GM04504 (cell line): ENCODE measurements around the gene KAT8.

ENCODE experiments used
- DNase-seq: peaks from one replicate; pipeline ENCODE4 v3.0.0-alpha.2; 2012; ENCODE audit warnings: low read depth

The KAT8 gene

DNA sequence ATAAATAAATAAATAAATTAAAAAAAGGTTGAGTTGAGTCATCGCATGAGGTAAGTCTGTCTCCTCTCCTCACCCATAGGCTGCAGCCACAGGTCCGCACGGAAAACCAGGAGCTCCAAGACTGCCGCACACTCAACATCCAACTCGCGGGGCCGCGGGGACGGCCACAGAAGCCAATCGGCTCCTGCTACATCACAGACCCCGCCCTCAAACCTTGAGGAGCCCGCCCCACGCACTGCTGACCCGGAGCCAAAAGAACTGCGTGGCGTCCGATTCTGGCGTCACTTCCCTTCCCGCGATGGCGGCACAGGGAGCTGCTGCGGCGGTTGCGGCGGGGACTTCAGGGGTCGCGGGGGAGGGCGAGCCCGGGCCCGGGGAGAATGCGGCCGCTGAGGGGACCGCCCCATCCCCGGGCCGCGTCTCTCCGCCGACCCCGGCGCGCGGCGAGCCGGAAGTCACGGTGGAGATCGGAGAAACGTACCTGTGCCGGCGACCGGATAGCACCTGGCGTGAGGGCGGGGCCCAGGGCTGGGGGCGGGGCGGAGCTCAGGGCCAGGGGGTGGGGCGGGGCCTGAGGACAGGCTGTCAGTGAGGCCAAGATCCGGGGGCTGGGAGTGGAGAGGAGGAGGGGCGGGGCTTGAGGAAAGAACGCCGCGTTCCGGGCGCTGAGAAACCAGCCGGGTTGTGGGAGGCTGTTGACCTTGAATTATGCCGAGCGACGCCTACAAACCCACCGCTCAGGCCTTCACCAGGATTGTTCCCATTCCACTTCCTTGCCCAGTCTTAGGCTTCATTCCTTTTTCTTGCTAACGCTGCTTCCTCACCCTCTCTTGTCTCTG lies at the start of gene KAT8:
Gene KAT8 (plus strand): TSS at position 281 of the 839 bp plus-strand sequence. CDS start 18 bp downstream, at position 299.
- peak; percentile 95 for DNase-seq

DNA sequence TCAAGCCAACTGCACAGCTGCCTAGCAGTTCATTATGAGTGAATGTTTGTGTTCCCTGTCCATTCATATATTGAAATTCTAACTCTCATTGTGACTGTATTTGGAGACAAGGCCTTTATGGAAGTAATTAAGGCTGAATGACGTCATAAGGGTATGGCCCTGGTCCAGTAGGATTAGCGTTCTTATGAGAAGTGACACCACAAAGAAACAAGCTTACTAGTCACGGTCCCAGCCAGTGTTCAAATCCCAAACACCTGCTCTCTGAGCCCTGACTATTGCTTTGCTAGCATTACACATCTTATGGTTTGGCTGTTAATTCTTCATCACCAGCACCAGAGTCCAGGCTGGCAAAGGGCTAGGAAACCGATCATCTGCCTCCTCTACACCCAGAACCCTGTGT lies 45.6 kb upstream of the KAT8 start:
- peak; percentile 88 for DNase-seq

DNA sequence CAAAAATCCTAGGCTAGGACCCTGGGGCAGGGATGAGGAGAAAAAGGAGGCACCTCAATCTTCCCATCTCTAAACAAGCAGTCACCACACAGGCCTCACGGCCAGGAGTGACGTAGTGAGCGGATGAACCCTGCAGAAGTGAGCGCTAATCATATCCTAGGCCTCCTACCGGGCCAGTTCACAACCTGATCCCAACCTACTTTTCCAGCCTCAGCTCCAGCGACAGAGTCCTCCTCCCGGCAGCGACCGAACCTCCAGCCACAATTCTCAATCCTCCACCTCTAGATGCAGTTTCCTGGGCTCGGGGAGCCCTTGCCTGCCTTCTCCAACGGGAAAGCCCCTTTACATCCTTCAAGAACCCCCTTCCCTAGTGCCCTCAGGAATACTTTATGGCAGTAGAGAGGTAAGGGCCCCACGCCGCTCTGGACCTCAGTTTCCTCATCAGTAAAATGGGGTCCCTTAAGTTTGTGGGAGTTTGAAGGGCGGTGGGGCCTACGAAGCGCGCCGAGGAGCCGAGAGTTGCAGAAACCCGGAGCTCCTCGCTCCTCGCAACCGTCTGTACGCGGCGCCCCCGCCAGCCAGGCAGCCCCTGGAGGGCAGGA lies 44.8 kb upstream of the KAT8 start:
- no peak for DNase-seq

DNA sequence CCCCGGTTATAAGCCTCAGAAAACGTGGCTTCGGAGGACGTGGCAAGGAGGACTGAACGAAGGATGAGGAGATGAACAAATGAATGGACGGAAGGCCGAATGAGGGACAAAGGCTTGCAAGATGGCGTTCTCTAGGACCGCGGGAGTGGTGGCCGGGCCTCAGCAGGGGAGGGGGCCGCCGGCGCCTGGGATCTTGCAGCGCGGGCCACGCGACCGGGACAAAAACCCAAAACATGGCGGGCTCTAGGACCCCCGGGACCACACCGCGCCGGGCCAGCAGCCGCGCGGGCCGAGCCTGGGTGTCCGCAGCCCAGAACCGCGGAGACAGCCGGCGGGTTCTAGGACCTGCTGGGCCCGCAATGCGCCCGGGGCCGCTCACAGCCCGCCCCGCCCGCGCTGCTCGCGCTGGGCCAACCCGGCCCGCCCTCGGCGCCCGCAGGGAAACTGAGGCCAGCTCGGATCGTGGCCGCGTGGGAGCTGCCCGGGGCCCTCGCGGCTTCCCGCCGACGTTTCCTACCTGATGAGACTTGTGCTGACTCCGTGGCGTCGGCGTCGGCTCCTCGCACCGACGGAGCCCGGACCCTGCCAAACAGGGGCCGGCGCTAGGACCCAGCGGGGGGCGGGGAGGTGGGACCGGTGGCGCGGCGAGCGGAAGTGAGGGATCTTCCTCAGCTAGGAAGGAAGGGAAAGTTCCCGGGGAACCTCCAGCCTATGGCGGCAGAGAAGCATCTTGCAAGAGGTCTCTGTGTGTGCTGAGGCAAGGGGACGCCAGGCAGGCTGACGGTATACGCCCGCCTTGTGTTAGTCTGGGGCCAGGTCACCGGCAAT lies 44.1 kb upstream of the KAT8 start:
- peak; percentile 77 for DNase-seq

DNA sequence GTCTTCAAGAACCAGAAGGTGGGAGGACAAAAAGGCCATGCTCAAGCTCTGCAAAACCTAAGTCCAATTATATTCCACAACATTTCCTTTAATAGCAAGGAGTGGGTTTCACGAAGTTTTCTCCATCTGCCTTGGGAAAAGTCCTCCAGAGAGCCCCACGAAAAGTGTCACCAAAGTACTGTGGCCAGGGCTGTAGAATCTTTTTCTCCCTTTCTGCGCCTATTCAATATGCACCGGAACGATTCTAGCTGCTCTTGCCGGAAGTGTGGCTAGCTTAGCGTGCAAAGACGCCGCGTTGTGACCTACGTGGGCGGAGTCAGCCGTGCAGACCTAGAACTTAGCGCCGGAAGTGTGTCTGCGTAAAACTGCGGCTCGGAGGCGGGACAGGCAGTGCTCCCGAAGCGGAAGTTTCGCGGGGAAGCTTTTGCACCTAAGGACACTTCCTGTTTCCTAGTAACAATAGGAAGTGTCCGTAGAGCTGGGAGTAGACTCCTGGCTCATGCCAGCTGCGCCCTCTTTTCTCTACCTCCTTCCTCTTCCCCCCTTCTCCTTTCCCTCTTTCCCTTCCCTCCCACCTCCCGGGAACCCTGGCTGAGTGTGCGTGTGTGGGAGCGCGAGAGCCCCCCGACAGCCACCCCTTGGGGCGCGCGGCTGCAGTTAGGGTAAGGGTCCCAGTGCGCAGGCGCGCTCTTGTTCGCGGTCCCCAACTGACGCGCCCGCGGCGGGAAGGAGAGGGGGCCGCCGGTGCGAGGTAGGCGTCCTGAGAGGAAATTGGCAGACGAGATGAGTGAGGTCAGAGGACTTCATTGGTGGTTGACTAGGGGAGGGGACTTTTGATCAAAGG lies 43.3 kb upstream of the KAT8 start, which contains the start of the genes ZNF646 and ZNF668:
Gene ZNF646 (plus strand): TSS at position 453 of the 844 bp plus-strand sequence. CDS start 1,903 bp downstream, outside the sequence.
Gene ZNF668 (minus strand): TSS at position 271 of the 844 bp plus-strand sequence. CDS start 9,781 bp downstream, outside the sequence.
- peak; percentile 98 for DNase-seq

DNA sequence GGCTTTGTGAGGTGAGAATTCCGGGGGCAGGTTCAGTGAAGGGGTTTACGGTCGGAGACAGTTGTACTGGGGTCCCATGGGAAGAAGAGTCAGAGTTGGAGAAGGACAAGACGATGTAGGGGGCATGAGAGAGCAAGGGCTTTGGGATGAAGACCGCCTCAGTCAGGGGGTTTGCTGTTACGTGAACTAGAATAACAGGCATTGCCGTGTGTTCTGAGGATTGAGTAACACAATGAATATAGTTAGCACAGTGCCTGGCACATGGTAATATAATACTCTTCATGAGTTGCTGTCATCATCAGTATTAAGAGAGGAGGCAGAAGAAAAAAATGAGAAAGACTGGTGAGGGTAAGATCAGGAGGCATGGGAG lies 42.7 kb upstream of the KAT8 start:
- DNase-seq = no peak

DNA sequence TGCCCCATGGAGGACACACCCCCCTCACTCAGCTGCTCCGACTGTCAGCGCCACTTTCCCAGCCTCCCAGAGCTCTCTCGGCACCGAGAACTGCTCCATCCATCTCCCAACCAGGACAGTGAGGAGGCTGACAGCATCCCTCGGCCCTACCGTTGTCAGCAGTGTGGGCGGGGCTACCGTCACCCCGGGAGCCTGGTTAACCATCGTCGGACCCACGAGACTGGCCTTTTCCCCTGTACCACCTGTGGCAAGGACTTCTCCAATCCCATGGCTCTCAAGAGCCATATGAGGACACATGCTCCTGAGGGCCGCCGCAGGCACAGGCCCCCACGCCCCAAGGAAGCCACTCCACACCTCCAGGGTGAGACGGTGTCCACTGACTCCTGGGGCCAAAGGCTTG lies 41.1 kb upstream of the KAT8 start:
- no peak for DNase-seq

DNA sequence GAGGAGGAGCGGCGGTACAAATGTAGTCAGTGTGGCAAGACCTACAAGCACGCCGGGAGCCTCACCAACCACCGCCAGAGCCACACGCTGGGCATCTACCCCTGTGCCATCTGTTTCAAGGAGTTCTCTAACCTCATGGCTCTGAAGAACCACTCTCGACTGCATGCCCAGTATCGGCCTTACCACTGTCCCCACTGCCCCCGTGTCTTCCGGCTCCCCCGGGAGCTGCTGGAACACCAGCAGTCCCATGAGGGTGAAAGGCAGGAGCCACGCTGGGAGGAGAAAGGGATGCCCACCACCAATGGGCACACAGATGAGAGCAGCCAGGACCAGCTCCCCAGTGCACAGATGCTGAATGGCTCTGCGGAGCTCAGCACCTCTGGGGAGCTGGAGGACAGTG lies 40.4 kb upstream of the KAT8 start:
- no peak for DNase-seq

DNA sequence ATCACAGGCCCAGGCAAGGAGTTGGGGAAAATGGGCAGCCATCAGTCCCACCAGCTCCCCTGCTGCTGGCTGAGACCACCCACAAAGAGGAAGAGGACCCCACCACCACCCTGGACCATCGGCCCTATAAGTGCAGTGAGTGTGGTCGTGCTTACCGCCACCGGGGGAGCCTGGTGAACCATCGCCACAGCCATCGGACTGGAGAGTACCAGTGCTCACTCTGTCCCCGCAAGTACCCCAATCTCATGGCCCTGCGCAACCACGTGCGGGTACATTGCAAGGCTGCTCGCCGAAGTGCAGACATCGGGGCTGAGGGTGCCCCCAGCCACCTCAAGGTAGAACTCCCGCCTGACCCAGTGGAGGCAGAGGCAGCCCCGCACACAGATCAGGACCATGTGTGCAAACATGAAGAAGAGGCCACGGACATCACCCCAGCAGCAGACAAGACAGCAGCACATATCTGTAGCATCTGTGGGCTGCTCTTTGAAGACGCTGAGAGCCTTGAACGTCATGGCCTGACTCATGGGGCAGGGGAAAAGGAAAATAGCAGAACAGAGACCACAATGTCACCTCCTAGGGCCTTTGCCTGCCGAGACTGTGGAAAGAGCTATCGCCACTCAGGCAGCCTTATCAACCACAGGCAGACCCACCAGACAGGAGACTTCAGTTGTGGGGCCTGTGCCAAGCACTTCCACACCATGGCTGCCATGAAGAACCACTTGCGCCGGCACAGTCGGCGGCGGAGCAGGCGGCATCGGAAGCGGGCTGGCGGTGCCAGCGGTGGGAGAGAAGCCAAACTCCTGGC lies 39.7 kb upstream of the KAT8 start:
- DNase-seq = no peak

DNA sequence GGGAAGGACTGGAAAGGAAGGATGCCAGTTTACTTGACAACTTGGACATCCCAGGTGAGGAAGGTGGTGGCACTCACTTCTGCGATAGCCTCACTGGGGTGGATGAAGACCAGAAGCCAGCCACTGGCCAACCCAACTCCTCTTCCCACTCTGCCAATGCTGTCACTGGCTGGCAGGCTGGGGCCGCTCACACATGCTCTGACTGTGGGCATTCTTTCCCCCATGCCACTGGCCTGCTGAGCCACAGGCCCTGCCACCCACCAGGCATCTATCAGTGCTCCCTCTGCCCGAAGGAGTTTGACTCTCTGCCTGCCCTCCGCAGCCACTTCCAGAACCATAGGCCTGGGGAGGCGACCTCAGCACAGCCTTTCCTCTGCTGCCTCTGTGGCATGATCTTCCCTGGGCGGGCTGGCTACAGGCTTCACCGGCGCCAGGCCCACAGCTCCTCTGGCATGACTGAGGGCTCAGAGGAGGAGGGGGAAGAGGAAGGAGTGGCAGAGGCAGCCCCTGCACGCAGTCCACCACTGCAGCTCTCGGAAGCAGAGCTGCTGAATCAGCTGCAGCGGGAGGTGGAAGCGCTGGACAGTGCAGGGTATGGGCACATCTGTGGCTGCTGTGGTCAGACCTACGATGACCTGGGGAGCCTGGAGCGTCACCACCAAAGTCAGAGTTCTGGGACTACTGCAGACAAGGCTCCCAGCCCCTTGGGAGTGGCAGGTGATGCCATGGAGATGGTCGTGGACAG lies 38.7 kb upstream of the KAT8 start:
- no peak for DNase-seq

DNA sequence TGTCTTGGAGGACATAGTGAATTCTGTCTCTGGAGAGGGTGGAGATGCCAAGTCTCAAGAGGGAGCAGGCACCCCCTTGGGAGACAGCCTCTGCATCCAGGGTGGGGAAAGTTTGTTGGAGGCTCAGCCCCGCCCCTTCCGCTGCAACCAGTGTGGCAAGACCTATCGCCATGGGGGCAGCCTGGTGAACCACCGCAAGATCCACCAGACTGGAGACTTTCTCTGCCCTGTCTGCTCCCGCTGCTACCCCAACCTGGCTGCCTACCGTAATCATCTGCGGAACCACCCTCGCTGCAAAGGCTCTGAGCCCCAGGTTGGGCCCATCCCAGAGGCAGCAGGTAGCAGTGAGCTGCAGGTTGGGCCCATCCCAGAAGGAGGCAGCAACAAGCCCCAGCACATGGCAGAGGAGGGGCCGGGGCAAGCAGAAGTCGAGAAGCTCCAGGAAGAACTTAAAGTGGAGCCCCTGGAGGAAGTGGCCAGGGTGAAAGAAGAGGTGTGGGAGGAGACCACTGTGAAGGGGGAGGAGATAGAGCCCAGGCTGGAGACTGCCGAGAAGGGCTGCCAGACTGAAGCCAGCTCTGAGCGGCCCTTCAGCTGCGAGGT lies 38.0 kb upstream of the KAT8 start:
- no peak for DNase-seq

DNA sequence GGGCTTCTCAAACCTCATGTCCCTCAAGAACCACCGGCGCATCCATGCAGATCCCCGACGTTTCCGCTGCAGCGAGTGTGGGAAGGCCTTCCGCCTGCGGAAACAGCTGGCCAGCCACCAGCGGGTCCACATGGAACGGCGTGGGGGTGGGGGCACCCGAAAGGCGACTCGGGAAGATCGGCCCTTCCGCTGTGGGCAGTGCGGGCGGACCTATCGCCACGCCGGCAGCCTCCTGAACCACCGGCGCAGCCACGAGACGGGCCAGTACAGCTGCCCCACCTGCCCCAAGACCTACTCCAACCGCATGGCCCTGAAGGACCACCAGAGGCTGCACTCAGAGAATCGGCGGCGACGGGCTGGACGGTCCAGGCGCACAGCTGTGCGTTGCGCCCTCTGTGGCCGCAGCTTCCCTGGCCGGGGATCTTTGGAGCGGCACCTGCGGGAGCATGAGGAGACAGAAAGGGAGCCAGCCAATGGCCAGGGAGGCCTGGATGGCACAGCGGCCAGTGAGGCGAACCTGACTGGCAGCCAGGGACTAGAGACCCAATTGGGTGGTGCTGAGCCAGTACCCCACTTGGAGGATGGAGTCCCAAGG lies 37.3 kb upstream of the KAT8 start:
- no peak for DNase-seq

DNA sequence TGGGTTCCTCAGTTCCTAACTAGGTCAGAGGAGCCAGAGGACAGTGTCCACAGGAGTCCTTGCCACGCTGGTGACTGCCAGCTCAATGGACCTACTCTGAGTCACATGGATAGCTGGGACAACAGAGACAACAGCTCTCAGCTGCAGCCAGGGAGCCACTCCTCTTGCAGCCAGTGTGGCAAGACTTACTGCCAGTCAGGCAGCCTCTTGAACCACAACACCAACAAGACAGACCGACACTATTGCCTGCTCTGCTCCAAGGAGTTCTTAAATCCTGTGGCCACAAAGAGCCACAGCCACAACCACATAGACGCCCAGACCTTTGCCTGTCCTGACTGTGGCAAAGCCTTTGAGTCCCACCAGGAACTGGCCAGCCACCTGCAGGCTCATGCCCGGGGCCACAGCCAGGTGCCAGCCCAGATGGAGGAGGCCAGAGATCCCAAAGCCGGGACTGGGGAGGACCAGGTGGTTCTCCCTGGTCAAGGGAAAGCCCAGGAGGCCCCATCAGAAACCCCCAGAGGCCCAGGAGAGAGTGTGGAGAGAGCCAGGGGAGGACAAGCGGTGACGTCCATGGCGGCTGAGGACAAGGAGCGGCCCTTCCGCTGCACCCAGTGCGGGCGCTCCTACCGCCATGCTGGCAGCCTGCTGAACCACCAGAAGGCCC lies 36.6 kb upstream of the KAT8 start:
- no peak for DNase-seq

DNA sequence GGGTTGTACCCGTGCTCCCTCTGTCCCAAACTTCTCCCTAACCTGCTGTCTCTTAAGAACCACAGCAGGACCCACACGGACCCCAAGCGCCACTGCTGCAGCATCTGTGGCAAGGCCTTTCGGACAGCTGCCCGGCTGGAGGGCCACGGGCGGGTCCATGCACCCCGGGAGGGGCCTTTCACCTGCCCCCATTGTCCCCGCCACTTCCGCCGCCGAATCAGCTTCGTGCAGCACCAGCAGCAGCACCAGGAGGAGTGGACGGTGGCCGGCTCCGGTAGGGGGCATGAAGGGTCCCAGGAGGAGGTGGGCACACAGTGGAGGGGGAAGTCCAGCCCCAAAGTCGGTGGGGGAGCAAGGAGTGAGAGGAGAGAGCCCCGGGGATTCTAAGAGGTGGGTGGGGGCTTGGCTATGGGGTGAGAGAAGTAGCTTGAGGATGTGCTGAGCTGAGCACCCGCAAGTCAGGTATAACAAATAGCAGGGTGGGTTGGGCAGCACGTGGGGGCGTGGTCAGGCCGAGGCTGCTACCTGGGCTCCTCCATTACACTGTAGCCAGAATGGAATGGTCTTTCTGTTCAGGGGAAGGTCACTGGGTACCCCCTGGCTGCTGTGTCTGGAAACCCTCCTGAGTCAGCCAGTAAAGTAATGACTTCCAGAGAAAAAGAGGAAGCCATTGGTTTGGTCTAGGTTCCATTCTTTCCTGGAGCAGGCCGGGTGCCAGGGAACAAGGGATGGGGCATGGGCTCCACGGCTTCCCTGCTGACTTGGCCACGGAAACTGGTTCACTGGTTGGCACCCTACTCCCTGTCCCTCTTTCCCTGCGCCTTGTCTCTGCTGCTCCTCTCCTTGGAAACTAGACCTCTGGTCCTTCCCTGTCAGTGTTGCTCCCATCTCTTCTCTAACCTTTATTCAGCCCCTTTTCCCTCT lies 35.8 kb upstream of the KAT8 start:
- DNase-seq = no peak

DNA sequence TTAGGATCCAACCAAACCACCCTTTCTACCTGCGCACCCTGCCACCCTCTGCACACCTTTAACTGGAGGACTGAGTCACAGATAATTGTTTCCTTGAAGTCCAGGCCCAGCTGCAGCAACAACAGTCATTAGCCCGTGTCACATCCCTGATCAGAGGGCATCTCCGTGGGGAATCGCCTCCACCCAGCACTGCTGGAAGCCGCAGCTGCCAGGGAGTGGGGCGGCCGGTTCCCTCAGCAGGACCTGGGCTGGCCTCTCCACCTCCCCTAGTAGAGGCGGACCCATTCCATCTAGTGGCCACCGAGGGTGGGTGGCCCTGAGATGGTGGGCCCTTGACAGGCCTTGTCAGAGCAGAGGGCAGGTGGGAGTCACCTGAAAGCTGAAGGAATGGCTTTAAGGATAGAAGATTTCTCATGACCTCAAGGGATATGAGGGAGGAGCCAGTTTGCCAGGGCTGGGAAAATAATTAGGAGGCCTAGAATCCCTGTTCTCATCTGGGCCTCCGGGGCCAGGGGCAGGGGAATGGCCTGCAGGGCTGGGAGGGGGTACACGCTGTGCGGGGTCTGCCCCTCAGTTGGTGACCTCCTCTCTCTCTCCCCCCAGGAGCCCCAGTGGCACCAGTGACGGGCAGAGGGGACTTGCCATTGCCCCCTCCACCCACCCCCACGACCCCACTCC lies 35.0 kb upstream of the KAT8 start:
- no peak for DNase-seq

DNA sequence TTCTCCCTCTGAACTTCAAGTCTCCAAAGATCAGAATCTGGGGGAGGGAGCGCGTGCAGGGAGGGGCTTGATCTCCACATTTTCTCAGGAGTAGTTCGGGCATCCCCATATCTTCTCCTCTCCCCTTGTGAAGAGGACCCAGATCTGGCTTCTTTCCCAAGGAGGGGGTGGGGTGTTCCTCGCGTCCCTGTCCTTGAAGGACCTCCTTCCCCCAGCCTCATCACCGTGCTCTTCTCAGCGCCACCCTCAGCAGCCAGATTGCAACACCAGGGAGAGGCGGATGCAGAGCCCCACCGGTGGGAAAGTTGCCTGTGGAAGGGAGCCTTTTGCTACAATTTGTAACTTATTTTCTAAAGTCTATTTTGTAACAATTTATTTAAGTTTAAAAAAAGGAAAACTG lies 34.4 kb upstream of the KAT8 start:
- DNase-seq = no peak

DNA sequence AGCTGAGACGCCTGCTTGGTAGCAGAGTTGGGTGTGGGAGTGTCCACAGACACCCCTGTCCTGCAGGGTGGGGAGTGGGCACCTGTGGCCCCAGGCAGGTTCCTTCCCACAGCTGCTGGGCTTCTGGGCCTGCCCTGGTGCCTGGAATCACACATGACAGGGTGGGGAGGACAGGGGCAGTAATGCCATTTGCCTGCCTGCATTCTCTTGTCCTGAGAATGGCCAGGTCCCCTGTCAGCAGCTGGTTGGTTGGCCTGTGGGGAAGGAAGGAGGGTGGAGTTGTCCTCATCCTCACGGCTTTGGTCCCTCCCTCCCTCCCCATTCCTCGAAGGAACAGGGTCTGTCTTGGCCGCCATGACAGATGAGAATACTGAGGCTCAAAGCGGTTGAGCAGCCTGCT lies 33.9 kb upstream of the KAT8 start:
- DNase-seq = no peak
